K562 (cell line): ENCODE results near the gene FTO. TPM values are rescaled to one million over a fixed set of nuclear protein-coding genes. Genes with fewer than 3 reads are reported as not detected.

ENCODE experiments used
- ATAC-seq: fragments of 200-7000 bp; cut with Tn5 transposase; 3 replicates; pipeline ENCODE4 v1.9.1; 2020; ENCODE audit warnings: moderate library complexity
- BruUV-seq: library from RNA; stranded (reverse); fragments of 400-500 nt; replicated peaks from 2 replicates; lab custom pipeline; 2021; lab: Mats Ljungman, UMichigan
- CTCF ChIA-PET: fragments of 300-600 bp; formaldehyde crosslinking; extraction: SDS; loops from one replicate; lab custom pipeline; 2021; ENCODE audit warnings: low intra/inter-chr PET ratio; lab: Yijun Ruan, JAX
- POLR2A ChIA-PET: fragments of 300-600, 350-650 bp; sonication (Branson Sonifier 250); formaldehyde crosslinking; extraction: SDS; loops from one replicate; lab custom pipeline; 2021; ENCODE audit warnings: antibody characterized with exemption, inconsistent platforms; lab: Yijun Ruan, JAX
- DNase-seq, 4 experiments: peaks; one replicate each; pipeline versions ENCODE4 v3.0.0 to v3.0.0-alpha.2; 2011 to 2018; ENCODE audit warnings: low spot score in 3 of 4, mixed read lengths in 3 of 4; ENCODE audit errors: extremely low read depth in 1 of 4
- FAIRE-seq: peaks from 2 replicates; lab custom pipeline; 2011; peaks lifted over from hg19 to GRCh38; lab: Jason Lieb, UNC
- H2AFZ ChIP-seq: 2 replicates; pipeline ENCODE4 v1.6.0; 2011; ENCODE audit warnings: low read depth, low read length, control low read depth, inconsistent platforms
- H3K27ac ChIP-seq: fragments of 200-600 bp; 3 replicates; pipeline ENCODE4 v1.8.0; 2011; ENCODE audit warnings: low read depth, mild to moderate bottlenecking, control low read depth, inconsistent platforms, low read length, moderate library complexity, mixed read lengths; ENCODE audit errors: extremely low read depth
- H3K27me3 ChIP-seq, 2 experiments: fragments of 300-600 bp in 1 of 2; 2 replicates in 1 of 2; 3 replicates in 1 of 2; pipeline versions ENCODE4 v1.6.0 to v1.8.0; 2011; ENCODE audit warnings: inconsistent platforms in 2 of 2, low read length in 2 of 2, mild to moderate bottlenecking in 1 of 2, mixed read lengths in 1 of 2, moderate library complexity in 1 of 2; ENCODE audit not compliant: control insufficient read depth in 2 of 2, insufficient read depth in 2 of 2
- H3K36me3 ChIP-seq: fragments of 300-600 bp; 3 replicates; pipeline ENCODE4 v1.8.0; 2011; ENCODE audit warnings: mild to moderate bottlenecking, low read length, inconsistent platforms; ENCODE audit not compliant: control insufficient read depth, insufficient read depth
- H3K4me1 ChIP-seq, 2 experiments: fragments of 200-600 bp in 1 of 2; replicated peaks in 1 of 2; 2 replicates in 1 of 2; 3 replicates in 1 of 2; pipeline versions ENCODE4 v1.5.1 to v1.8.0; 2011; ENCODE audit warnings: inconsistent platforms in 2 of 2, low read length in 2 of 2, mild to moderate bottlenecking in 1 of 2, mixed read lengths in 1 of 2, moderate library complexity in 1 of 2; ENCODE audit not compliant: control insufficient read depth in 2 of 2, insufficient read depth in 2 of 2
- H3K4me2 ChIP-seq: 2 replicates; pipeline ENCODE4 v1.6.1; 2011; ENCODE audit warnings: low read length, control low read depth, inconsistent platforms, mixed read lengths; ENCODE audit not compliant: insufficient read depth
- H3K4me3 ChIP-seq: fragments of 200-600 bp; sonication (generic), shearing (Covaris generic); 2 replicates; pipeline ENCODE4 v1.5.1; 2016; ENCODE audit warnings: control low read depth, inconsistent platforms
- H3K79me2 ChIP-seq: fragments of 200-600 bp; 3 replicates; pipeline ENCODE4 v1.8.0; 2011; ENCODE audit warnings: low read length, inconsistent platforms; ENCODE audit not compliant: control insufficient read depth, insufficient read depth
- H3K9ac ChIP-seq, 2 experiments: 2 replicates each; pipeline versions ENCODE4 v1.6.0 to v1.6.1; 2011; ENCODE audit warnings: low read depth in 2 of 2, low read length in 2 of 2, control low read depth in 1 of 2, inconsistent platforms in 1 of 2, mild to moderate bottlenecking in 1 of 2, mixed read lengths in 1 of 2; ENCODE audit not compliant: insufficient read depth in 1 of 2
- H3K9me1 ChIP-seq: one replicate; pipeline ENCODE4 v1.6.0; 2011; ENCODE audit warnings: inconsistent platforms, mild to moderate bottlenecking, low read length, moderate library complexity; ENCODE audit not compliant: control insufficient read depth, insufficient read depth
- H3K9me3 ChIP-seq: replicated peaks from 2 replicates; pipeline ENCODE4 v1.5.1; 2011; ENCODE audit warnings: low read depth, low read length, inconsistent platforms; ENCODE audit not compliant: control insufficient read depth, insufficient read depth
- H4K20me1 ChIP-seq: replicated peaks from 2 replicates; pipeline ENCODE4 v1.6.1; 2011; ENCODE audit warnings: low read length, inconsistent platforms, mixed read lengths; ENCODE audit not compliant: control insufficient read depth, insufficient read depth
- BDP1 ChIP-seq: IDR thresholded peaks from 3 replicates; pipeline ENCODE4 v1.6.1; 2011; ENCODE audit not compliant: insufficient read length, insufficient read depth
- C11orf30 ChIP-seq: fragments of 450-650 bp; IDR thresholded peaks from 2 replicates; pipeline ENCODE4 v1.6.1; 2016; ENCODE audit warnings: low read depth, mild to moderate bottlenecking
- EWSR1 ChIP-seq: fragments of 450-650 bp; IDR thresholded peaks from 2 replicates; pipeline ENCODE4 v1.6.1; 2018; ENCODE audit warnings: borderline replicate concordance, mild to moderate bottlenecking, low read depth, moderate library complexity; ENCODE audit not compliant: partially characterized antibody
- GABPA ChIP-seq: fragments of 200-800 bp; sonication (Bioruptor generic); conservative IDR thresholded peaks from 2 replicates; pipeline ENCODE4 v1.6.1; 2016; ENCODE audit warnings: low read depth, missing genetic modification characterization, missing compliant biosample characterization
- MAFK ChIP-seq: IDR thresholded peaks from 2 replicates; pipeline ENCODE4 v1.6.1; 2011; ENCODE audit warnings: low read length, improper control_type of control experiment
- RFX1 ChIP-seq: fragments of 450-650 bp; IDR thresholded peaks from 2 replicates; pipeline ENCODE4 v1.6.1; 2016; ENCODE audit warnings: mild to moderate bottlenecking, moderate library complexity
- WHSC1 ChIP-seq: IDR thresholded peaks from one replicate; pipeline ENCODE4 v1.6.1; 2012; ENCODE audit warnings: low read length, control low read depth, inconsistent platforms
- ZNF316 ChIP-seq: fragments of 450-650 bp; IDR thresholded peaks from 2 replicates; pipeline ENCODE4 v1.6.1; 2016
- WGBS: fragments of 100-300 bp; shearing (Covaris generic); methylation state at CpG from one replicate; pipeline ENCODE4 v1.1.6; 2016; ENCODE audit warnings: low coverage, mixed read lengths; ENCODE audit not compliant: insufficient coverage; ENCODE audit errors: missing lambda C conversion rate; 5-methylcytosine and 5-hydroxymethylcytosine counted together
- in situ Hi-C: fragments of 300-500 bp; cut with MboI; formaldehyde crosslinking; loops from 4 replicates; pipeline ENCODE4 v1.15.0; 2018; ENCODE audit warnings: inconsistent platforms, mixed read lengths
- intact Hi-C: fragments of 100-400 bp; cut with micrococcal nuclease; formaldehyde crosslinking; loops from 2 replicates; pipeline ENCODE4 v1.14.2; 2022
- polyA plus RNA-seq, 8 experiments: library from polyadenylated mRNA; depleted of rRNA in 4 of 8; stranded (reverse) in 5 of 8; unstranded in 3 of 8; fragments of >200 nt; fragmentation: Nextera tagmentation in 2 of 8; fragmentation: Illumina TruSeq in 1 of 8; extraction: Ambion mirVana in 2 of 8; extraction: Trizol in 1 of 8; gene quantifications; 2 replicates each; pipeline versions ENCODE4 v1.2.1 to v1.2.3, GENCODE V29; 2011 to 2014; ENCODE audit warnings: inconsistent platforms in 1 of 8, missing spikeins in 1 of 8
- total RNA-seq, 7 experiments: library from RNA; depleted of rRNA in 6 of 7; stranded (reverse); fragments of >200 nt in 6 of 7; fragmentation: Illumina TruSeq in 2 of 7; extraction: Trizol in 2 of 7; gene quantifications; 2 replicates each; pipeline versions ENCODE4 v1.2.1 to v1.2.3, GENCODE V29; 2011 to 2021; ENCODE audit warnings: low replicate concordance in 1 of 7
- TF ChIP-seq, protein P1 (sequence below): fragments of 250-450 bp; sonication (Bioruptor Pico); IDR thresholded peaks from 2 replicates; pipeline ENCODE4 v1.5.0; 2020; ENCODE audit warnings: mild to moderate bottlenecking
- TF ChIP-seq, protein P2 (sequence below): fragments of 250-450 bp; sonication (Bioruptor Pico); IDR thresholded peaks from 2 replicates; pipeline ENCODE4 v1.4.0; 2020
- TF ChIP-seq, protein P3 (sequence below): fragments of 450-650 bp; formaldehyde crosslinking; IDR thresholded peaks from 2 replicates; pipeline ENCODE4 v1.4.0; 2020; ENCODE audit warnings: mild to moderate bottlenecking, mixed read lengths
- TF ChIP-seq, protein P4 (sequence below): sonication (generic); formaldehyde crosslinking; IDR thresholded peaks from 2 replicates; pipeline ENCODE4 v1.8.0; 2022; ENCODE audit warnings: mild to moderate bottlenecking, low read depth, missing genetic modification reagents

Gene FTO
- total and polyA plus RNA-seq, 9 of the 15 experiments (the other 6 are each of a cell fraction or from before 2014, with no cell fraction given): 11.3 to 27.7 (median 25.5) TPM

DNA sequence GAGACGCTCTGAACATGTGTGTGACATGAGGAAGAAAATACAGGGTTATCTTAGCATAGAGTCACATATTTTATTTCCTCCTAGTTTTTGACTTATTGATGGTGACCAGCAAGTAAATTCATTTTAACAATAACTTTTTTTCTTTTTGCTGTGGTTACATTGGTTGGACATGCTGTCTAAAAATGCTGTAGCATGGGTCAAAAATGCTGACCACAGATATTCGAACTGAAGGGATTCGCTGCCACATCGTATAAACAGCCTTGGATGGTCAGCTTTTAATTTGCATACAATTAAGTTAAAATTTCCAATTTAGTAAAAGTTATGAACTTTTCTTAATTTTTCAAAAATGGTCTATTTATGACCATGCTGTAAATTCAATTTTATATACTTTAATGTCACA is 30.8 kb upstream of the FTO start:
- 75% methylated on average over 4 of the region's 4 CpGs for WGBS
- Histone ChIP-seq H3K4me3 (no peak overlapping the region), H3K27me3 (no peaks in the 10 kb centered on the region), H3K4me1 (no peaks in the 10 kb centered on the region; a peak in 1 of 5 replicates), H3K9ac (no peak overlapping the region), H4K20me1 (no peaks in the 10 kb centered on the region), H3K27ac (no peak overlapping the region), H3K4me2 (no peak overlapping the region), H2AFZ (no peak overlapping the region), H3K9me1 (no peaks in the 10 kb centered on the region), H3K36me3 (no peaks in the 10 kb centered on the region), H3K9me3 (no peaks in the 10 kb centered on the region), H3K79me2 (no peaks in the 10 kb centered on the region)
- BruUV-seq: no TSS peak
- ChIA-PET POLR2A (no interaction called here), CTCF (no interaction called here)
- intact Hi-C loops: no loop called here
- peak; percentile 11; the same call in 1 of the 2 replicates for TF ChIP-seq MAFK
- peak; percentile 37; the same call in 1 of the 2 replicates for TF ChIP-seq ZNF316
- TF ChIP-seq C11orf30: peak; percentile 25; the same call in 1 of the 2 replicates
- TF ChIP-seq, protein P1, sequence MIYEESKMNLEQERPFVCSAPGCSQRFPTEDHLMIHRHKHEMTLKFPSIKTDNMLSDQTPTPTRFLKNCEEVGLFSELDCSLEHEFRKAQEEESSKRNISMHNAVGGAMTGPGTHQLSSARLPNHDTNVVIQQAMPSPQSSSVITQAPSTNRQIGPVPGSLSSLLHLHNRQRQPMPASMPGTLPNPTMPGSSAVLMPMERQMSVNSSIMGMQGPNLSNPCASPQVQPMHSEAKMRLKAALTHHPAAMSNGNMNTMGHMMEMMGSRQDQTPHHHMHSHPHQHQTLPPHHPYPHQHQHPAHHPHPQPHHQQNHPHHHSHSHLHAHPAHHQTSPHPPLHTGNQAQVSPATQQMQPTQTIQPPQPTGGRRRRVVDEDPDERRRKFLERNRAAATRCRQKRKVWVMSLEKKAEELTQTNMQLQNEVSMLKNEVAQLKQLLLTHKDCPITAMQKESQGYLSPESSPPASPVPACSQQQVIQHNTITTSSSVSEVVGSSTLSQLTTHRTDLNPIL (CRISPR knock-in tag): no peak
- DNase-seq (no peak), FAIRE-seq (no peak), ATAC-seq (no peak)
- in situ Hi-C loops: no loop called here

DNA sequence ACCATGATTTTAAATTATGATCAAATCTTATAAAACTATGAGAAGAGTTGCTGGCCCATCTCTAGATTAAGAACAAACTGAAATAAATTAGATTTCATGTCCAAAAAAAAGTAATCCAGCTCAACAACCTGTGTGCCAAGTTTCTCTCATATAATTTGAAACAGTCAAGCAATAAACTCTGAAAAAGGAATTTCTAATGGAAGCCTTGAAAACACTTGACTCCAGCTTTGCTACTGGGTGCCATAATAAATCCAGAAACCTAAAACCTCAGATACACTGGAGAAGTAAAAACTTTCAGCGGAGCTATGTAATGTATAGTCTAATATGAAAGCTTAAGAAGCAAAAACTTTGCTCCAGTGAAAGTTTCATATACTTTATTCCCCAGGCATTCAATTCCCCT is 25.8 kb upstream of the FTO start:
- WGBS: 45% methylated on average over 1 of the region's 1 CpG
- H3K9ac ChIP-seq: no peak overlapping the region
- FAIRE-seq: no peak
- ChIA-PET CTCF (no interaction called here), POLR2A (no interaction called here)
- H2AFZ ChIP-seq: no peak overlapping the region
- BruUV-seq: no TSS peak
- H3K4me3 ChIP-seq: no peak overlapping the region
- H3K36me3 ChIP-seq: no peaks in the 10 kb centered on the region
- in situ Hi-C loops: no loop called here
- H3K79me2 ChIP-seq: no peaks in the 10 kb centered on the region
- H3K9me3 ChIP-seq: no peaks in the 10 kb centered on the region
- intact Hi-C loops: no loop called here
- no peaks in the 10 kb centered on the region for H3K9me1 ChIP-seq
- H3K4me1 ChIP-seq: no peaks in the 10 kb centered on the region
- no peak overlapping the region for H3K27ac ChIP-seq
- no peaks in the 10 kb centered on the region for H3K27me3 ChIP-seq
- ATAC-seq: no peak
- no peak overlapping the region for H3K4me2 ChIP-seq
- no peak for DNase-seq
- H4K20me1 ChIP-seq: no peaks in the 10 kb centered on the region
- TF ChIP-seq BDP1 (no peak), WHSC1 (no peak), EWSR1 (no peak), RFX1 (no peak), GABPA (tag) (no peak)
- TF ChIP-seq, protein P2, sequence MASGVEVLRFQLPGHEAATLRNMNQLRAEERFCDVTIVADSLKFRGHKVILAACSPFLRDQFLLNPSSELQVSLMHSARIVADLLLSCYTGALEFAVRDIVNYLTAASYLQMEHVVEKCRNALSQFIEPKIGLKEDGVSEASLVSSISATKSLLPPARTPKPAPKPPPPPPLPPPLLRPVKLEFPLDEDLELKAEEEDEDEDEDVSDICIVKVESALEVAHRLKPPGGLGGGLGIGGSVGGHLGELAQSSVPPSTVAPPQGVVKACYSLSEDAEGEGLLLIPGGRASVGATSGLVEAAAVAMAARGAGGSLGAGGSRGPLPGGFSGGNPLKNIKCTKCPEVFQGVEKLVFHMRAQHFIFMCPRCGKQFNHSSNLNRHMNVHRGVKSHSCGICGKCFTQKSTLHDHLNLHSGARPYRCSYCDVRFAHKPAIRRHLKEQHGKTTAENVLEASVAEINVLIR (CRISPR knock-in tag): no peak
- TF ChIP-seq, protein P3, sequence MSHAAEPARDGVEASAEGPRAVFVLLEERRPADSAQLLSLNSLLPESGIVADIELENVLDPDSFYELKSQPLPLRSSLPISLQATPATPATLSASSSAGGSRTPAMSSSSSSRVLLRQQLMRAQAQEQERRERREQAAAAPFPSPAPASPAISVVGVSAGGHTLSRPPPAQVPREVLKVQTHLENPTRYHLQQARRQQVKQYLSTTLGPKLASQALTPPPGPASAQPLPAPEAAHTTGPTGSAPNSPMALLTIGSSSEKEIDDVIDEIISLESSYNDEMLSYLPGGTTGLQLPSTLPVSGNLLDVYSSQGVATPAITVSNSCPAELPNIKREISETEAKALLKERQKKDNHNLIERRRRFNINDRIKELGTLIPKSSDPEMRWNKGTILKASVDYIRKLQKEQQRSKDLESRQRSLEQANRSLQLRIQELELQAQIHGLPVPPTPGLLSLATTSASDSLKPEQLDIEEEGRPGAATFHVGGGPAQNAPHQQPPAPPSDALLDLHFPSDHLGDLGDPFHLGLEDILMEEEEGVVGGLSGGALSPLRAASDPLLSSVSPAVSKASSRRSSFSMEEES (CRISPR knock-in tag): no peak
- TF ChIP-seq, protein P4, sequence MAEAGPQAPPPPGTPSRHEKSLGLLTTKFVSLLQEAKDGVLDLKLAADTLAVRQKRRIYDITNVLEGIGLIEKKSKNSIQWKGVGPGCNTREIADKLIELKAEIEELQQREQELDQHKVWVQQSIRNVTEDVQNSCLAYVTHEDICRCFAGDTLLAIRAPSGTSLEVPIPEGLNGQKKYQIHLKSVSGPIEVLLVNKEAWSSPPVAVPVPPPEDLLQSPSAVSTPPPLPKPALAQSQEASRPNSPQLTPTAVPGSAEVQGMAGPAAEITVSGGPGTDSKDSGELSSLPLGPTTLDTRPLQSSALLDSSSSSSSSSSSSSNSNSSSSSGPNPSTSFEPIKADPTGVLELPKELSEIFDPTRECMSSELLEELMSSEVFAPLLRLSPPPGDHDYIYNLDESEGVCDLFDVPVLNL (CRISPR knock-in tag): no peak
